Measurements from ENCODE around the gene TMEM14B.
"Not testable (repeated sequence)": the region's sequence is repeated elsewhere in the genome, so short reads cannot be mapped to it uniquely, and the experiment has no call there.

The TMEM14B gene

GRCh38 chr6:10743515-10743914 lies 4.1 kb upstream of the TMEM14B start:
- Histone ChIP-seq H3K4me1 (ENCODE audit: insufficient read depth, low read length, poor library complexity, severe bottlenecking) (peaks cover 13% of the 10 kb centered on the region), H3F3A (ENCODE audit: low read depth) (no peaks in the 10 kb centered on the region)
- no peak for TF ChIP-seq EZH2phosphoT487 (IDR thresholded peaks at IDR 0.05; ENCODE audit: borderline replicate concordance)

GRCh38 chr6:10745116-10745515 lies 2.5 kb upstream of the TMEM14B start:
- Histone ChIP-seq H3K9ac (ENCODE audit: low read depth, low read length, poor library complexity, severe bottlenecking) (no peak overlapping the region), H3F3A (ENCODE audit: low read depth) (no peaks in the 10 kb centered on the region), H4K20me1 (ENCODE audit: insufficient read depth, low read length, poor library complexity, severe bottlenecking) (peaks cover 23% of the 10 kb centered on the region), H3K9me2 (replicated peaks; ENCODE audit: low read depth, low read length) (no peaks in the 10 kb centered on the region), H2AFZ (ENCODE audit: low read length) (no peak overlapping the region), H3K79me2 (ENCODE audit: insufficient read depth, low read length) (peaks cover 35% of the 10 kb centered on the region), H3K4me1 (ENCODE audit: insufficient read depth, low read length, poor library complexity, severe bottlenecking) (peaks cover 29% of the 10 kb centered on the region), H3K4me2 (ENCODE audit: low read depth, low read length, poor library complexity, severe bottlenecking) (no peak overlapping the region), H3K36me3 (ENCODE audit: insufficient read depth, low read length) (no peaks in the 10 kb centered on the region), H3K9me3 (ENCODE audit: insufficient read depth, low read depth, low read length) (no peaks in the 10 kb centered on the region), H3K27me3 (ENCODE audit: insufficient read depth, low read length, poor library complexity, severe bottlenecking) (no peaks in the 10 kb centered on the region), H3K4me3 (ENCODE audit: low read length, poor library complexity, severe bottlenecking) (no peak overlapping the region)
- no peak for TF ChIP-seq EZH2phosphoT487 (IDR thresholded peaks at IDR 0.05; ENCODE audit: borderline replicate concordance)
- TF ChIP-seq, protein P1, sequence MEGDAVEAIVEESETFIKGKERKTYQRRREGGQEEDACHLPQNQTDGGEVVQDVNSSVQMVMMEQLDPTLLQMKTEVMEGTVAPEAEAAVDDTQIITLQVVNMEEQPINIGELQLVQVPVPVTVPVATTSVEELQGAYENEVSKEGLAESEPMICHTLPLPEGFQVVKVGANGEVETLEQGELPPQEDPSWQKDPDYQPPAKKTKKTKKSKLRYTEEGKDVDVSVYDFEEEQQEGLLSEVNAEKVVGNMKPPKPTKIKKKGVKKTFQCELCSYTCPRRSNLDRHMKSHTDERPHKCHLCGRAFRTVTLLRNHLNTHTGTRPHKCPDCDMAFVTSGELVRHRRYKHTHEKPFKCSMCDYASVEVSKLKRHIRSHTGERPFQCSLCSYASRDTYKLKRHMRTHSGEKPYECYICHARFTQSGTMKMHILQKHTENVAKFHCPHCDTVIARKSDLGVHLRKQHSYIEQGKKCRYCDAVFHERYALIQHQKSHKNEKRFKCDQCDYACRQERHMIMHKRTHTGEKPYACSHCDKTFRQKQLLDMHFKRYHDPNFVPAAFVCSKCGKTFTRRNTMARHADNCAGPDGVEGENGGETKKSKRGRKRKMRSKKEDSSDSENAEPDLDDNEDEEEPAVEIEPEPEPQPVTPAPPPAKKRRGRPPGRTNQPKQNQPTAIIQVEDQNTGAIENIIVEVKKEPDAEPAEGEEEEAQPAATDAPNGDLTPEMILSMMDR (conservative IDR thresholded peaks at IDR 0.05; ENCODE audit: low read length) = no peak

More at GRCh38 chr6:10743515-10743914, 4.1 kb upstream of the TMEM14B start:
- Histone ChIP-seq H3K79me2 (ENCODE audit: insufficient read depth, low read length) (peaks cover 19% of the 10 kb centered on the region), H3K4me3 (ENCODE audit: low read length, poor library complexity, severe bottlenecking) (no peak overlapping the region), H3K9me2 (replicated peaks; ENCODE audit: low read depth, low read length) (no peaks in the 10 kb centered on the region), H4K20me1 (ENCODE audit: insufficient read depth, low read length, poor library complexity, severe bottlenecking) (peaks cover 7% of the 10 kb centered on the region), H3K9me3 (ENCODE audit: insufficient read depth, low read depth, low read length) (no peaks in the 10 kb centered on the region), H2AFZ (ENCODE audit: low read length) (no peak overlapping the region), H3K9ac (ENCODE audit: low read depth, low read length, poor library complexity, severe bottlenecking) (no peak overlapping the region), H3K36me3 (ENCODE audit: insufficient read depth, low read length) (no peaks in the 10 kb centered on the region), H3K4me2 (ENCODE audit: low read depth, low read length, poor library complexity, severe bottlenecking) (no peak overlapping the region), H3K27me3 (ENCODE audit: insufficient read depth, low read length, poor library complexity, severe bottlenecking) (no peaks in the 10 kb centered on the region)

- Histone ChIP-seq H3K4me1 (ENCODE audit: insufficient read depth, low read length, poor library complexity, severe bottlenecking) (peaks cover 47% of the 10 kb centered on the region), H3K36me3 (ENCODE audit: insufficient read depth, low read length) (no peaks in the 10 kb centered on the region), H3K9me2 (replicated peaks; ENCODE audit: low read depth, low read length) (no peaks in the 10 kb centered on the region), H3K9ac (ENCODE audit: low read depth, low read length, poor library complexity, severe bottlenecking) (peak overlapping the region; percentile 85), H3K27me3 (ENCODE audit: insufficient read depth, low read length, poor library complexity, severe bottlenecking) (no peaks in the 10 kb centered on the region), H3K4me2 (ENCODE audit: low read depth, low read length, poor library complexity, severe bottlenecking) (peak overlapping the region; percentile 89), H3K9me3 (ENCODE audit: insufficient read depth, low read depth, low read length) (no peaks in the 10 kb centered on the region), H4K20me1 (ENCODE audit: insufficient read depth, low read length, poor library complexity, severe bottlenecking) (peaks cover 23% of the 10 kb centered on the region), H3F3A (ENCODE audit: low read depth) (no peaks in the 10 kb centered on the region), H3K79me2 (ENCODE audit: insufficient read depth, low read length) (peaks cover 51% of the 10 kb centered on the region), H2AFZ (ENCODE audit: low read length) (peak overlapping the region; percentile 68), H3K4me3 (ENCODE audit: low read length, poor library complexity, severe bottlenecking) (peak overlapping the region; percentile 78)
- TF ChIP-seq, protein P1 (conservative IDR thresholded peaks at IDR 0.05; ENCODE audit: low read length) = no peak
- no peak for TF ChIP-seq EZH2phosphoT487 (IDR thresholded peaks at IDR 0.05; ENCODE audit: borderline replicate concordance)
Observed at GRCh38 chr6:10746915-10747250, 722 bp upstream of the TMEM14B start.

GRCh38 chr6:10749734-10750133 lies 2.1 kb downstream of the TMEM14B start:
- Histone ChIP-seq H4K20me1 (ENCODE audit: insufficient read depth, low read length, poor library complexity, severe bottlenecking) (peaks cover 23% of the 10 kb centered on the region), H3K9me3 (ENCODE audit: insufficient read depth, low read depth, low read length) (no peaks in the 10 kb centered on the region), H3F3A (ENCODE audit: low read depth) (no peaks in the 10 kb centered on the region), H2AFZ (ENCODE audit: low read length) (no peak overlapping the region), H3K4me2 (ENCODE audit: low read depth, low read length, poor library complexity, severe bottlenecking) (peak overlapping the region; percentile 98), H3K36me3 (ENCODE audit: insufficient read depth, low read length) (peaks cover 3% of the 10 kb centered on the region; the same call in 1 of the 2 replicates), H3K27me3 (ENCODE audit: insufficient read depth, low read length, poor library complexity, severe bottlenecking) (no peaks in the 10 kb centered on the region), H3K4me1 (ENCODE audit: insufficient read depth, low read length, poor library complexity, severe bottlenecking) (peaks cover 53% of the 10 kb centered on the region), H3K79me2 (ENCODE audit: insufficient read depth, low read length) (peaks cover 76% of the 10 kb centered on the region), H3K9ac (ENCODE audit: low read depth, low read length, poor library complexity, severe bottlenecking) (peak overlapping the region; percentile 85), H3K4me3 (ENCODE audit: low read length, poor library complexity, severe bottlenecking) (peak overlapping the region; percentile 78), H3K9me2 (replicated peaks; ENCODE audit: low read depth, low read length) (no peaks in the 10 kb centered on the region)
- no peak for TF ChIP-seq EZH2phosphoT487 (IDR thresholded peaks at IDR 0.05; ENCODE audit: borderline replicate concordance)
- TF ChIP-seq, protein P1 (conservative IDR thresholded peaks at IDR 0.05; ENCODE audit: low read length) = no peak

DNA sequence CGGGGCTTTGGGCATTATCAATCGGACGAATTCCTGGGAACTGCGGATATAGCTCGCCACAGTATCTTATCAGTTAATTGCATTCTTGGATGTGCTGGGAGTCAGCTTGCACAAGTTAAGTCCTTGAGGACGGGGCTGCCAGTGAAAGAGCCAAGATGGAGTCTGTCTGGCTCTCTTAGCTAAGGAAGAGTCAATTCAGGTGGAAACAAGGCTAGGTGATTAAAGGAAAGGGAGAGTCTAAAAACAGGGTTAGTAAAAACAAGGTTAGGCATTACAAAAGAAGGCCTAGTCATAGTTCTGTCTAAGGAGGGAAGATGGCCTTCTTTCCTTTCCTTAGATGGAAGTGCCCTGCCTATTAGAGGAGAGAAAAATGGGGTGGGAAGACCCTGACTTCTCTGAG lies 3.0 kb downstream of the TMEM14B start:
- Histone ChIP-seq H3K79me2 (ENCODE audit: insufficient read depth, low read length) (peaks cover 84% of the 10 kb centered on the region), H3K4me1 (ENCODE audit: insufficient read depth, low read length, poor library complexity, severe bottlenecking) (peaks cover 53% of the 10 kb centered on the region), H3K4me2 (ENCODE audit: low read depth, low read length, poor library complexity, severe bottlenecking) (peak overlapping the region; percentile 98), H4K20me1 (ENCODE audit: insufficient read depth, low read length, poor library complexity, severe bottlenecking) (peaks cover 23% of the 10 kb centered on the region)
- H3K36me3 ChIP-seq (ENCODE audit: insufficient read depth, low read length); H3K9me2 ChIP-seq (replicated peaks; ENCODE audit: low read depth, low read length); H3K9ac ChIP-seq (ENCODE audit: low read depth, low read length, poor library complexity, severe bottlenecking); H2AFZ ChIP-seq (ENCODE audit: low read length); H3F3A ChIP-seq (ENCODE audit: low read depth); H3K9me3 ChIP-seq (ENCODE audit: insufficient read depth, low read depth, low read length); H3K27me3 ChIP-seq (ENCODE audit: insufficient read depth, low read length, poor library complexity, severe bottlenecking); H3K4me3 ChIP-seq (ENCODE audit: low read length, poor library complexity, severe bottlenecking): not testable (repeated sequence)

Measured in Loucy (cell line).